Spleen (tissue), 13 donors: ENCODE data around the gene MFN2. TPM values are rescaled to one million over a fixed set of nuclear protein-coding genes. Genes with fewer than 3 reads are reported as not detected.

Experiments used
- DNase-seq: peaks from one replicate; pipeline ENCODE4 v3.0.0-alpha.2; 2020
- H3K27ac ChIP-seq, 8 donors: fragments of 200-600 bp; sonication (generic) in 7 of 8; 1 replicate in 4 of 8; 2 replicates in 4 of 8; pipeline versions ENCODE4 v1.5.0 to v1.8.0; 2016 to 2021; ENCODE audit warnings: inconsistent platforms in 4 of 8, mild to moderate bottlenecking in 4 of 8, moderate library complexity in 1 of 8
- H3K27me3 ChIP-seq, 7 donors: fragments of 200-600 bp; sonication (generic) in 6 of 7; replicated peaks in 1 of 7; 1 replicate in 4 of 7; 2 replicates in 3 of 7; pipeline versions ENCODE4 v1.5.0 to v1.8.0; 2016 to 2021; ENCODE audit warnings: inconsistent platforms in 3 of 7, mild to moderate bottlenecking in 1 of 7
- H3K36me3 ChIP-seq, 6 donors: fragments of 200-600 bp; sonication (generic) in 5 of 6; 1 replicate in 4 of 6; 2 replicates in 2 of 6; pipeline versions ENCODE4 v1.5.0 to v1.8.0; 2016 to 2021; ENCODE audit warnings: inconsistent platforms in 2 of 6
- H3K4me1 ChIP-seq, 6 donors: fragments of 200-600 bp; sonication (generic) in 5 of 6; 1 replicate in 3 of 6; 2 replicates in 3 of 6; pipeline versions ENCODE4 v1.5.0 to v1.8.0; 2016 to 2021; ENCODE audit warnings: inconsistent platforms in 3 of 6
- H3K4me3 ChIP-seq, 8 donors: fragments of 200-600 bp; sonication (generic) in 7 of 8; 1 replicate in 4 of 8; 2 replicates in 4 of 8; pipeline versions ENCODE4 v1.5.0 to v1.8.0; 2016 to 2021; ENCODE audit warnings: inconsistent platforms in 4 of 8, mild to moderate bottlenecking in 4 of 8, moderate library complexity in 2 of 8
- H3K9me3 ChIP-seq, 8 donors: fragments of 200-600 bp; sonication (generic) in 7 of 8; 1 replicate in 4 of 8; 2 replicates in 4 of 8; pipeline versions ENCODE4 v1.5.0 to v1.8.0; 2016 to 2021; ENCODE audit warnings: inconsistent platforms in 4 of 8
- POLR2A ChIP-seq, 3 donors: fragments of 450-650 bp; IDR thresholded peaks; one replicate each; pipeline ENCODE4 v1.5.1; 2017; ENCODE audit warnings: antibody characterized with exemption in 3 of 3, mild to moderate bottlenecking in 1 of 3
- POLR2AphosphoS5 ChIP-seq, 3 donors: sonication (generic); formaldehyde crosslinking; IDR thresholded peaks; one replicate each; pipeline ENCODE4 v1.5.1; 2017; ENCODE audit warnings: antibody characterized with exemption in 3 of 3
- WGBS, 5 donors: extraction: QIAGEN DNeasy Blood & Tissue Kit in 3 of 5; methylation state at CpG; one replicate each; pipeline versions ENCODE4 v1.1.5 to v1.1.7; 2013 to 2018; 5-methylcytosine and 5-hydroxymethylcytosine counted together
- intact Hi-C: fragments of 100-400 bp; cut with DNase I; formaldehyde crosslinking; loops from one replicate; pipeline ENCODE4 v1.15.0; 2023; ENCODE audit warnings: low total_unique reads
- long read RNA-seq, 2 donors: transcript quantifications; one replicate each; lab custom pipeline, GENCODE V29; 2026
- polyA plus RNA-seq, 3 donors: library from polyadenylated mRNA; stranded (reverse); fragments of 200-250 nt; gene quantifications; one replicate each; pipeline ENCODE4 v1.2.1, GENCODE V29; 2013
- total RNA-seq, 7 donors: library from RNA; depleted of rRNA in 3 of 7; stranded (reverse); fragments of >200 nt in 3 of 7; fragmentation: NEBNext Ultra II Directional in 4 of 7; extraction: Animal tissue kit (Norgen Biotek cat#: 25700) in 4 of 7; gene quantifications; one replicate each; pipeline versions ENCODE4 v1.1.0 to v1.2.1, GENCODE V29; 2016 to 2021
- TF ChIP-seq, protein P1 (sequence below), 11 experiments: fragments of 200-600 bp in 7 of 11; fragments of 450-650 bp in 4 of 11; sonication (generic) in 4 of 11; IDR thresholded peaks in 8 of 11; conservative IDR thresholded peaks in 3 of 11; 1 replicate in 7 of 11; 2 replicates in 4 of 11; pipeline versions ENCODE4 v1.4.0 to v1.8.0; 2016 to 2021; ENCODE audit warnings: antibody characterized with exemption in 11 of 11, inconsistent platforms in 4 of 11, mild to moderate bottlenecking in 1 of 11
- donor health status: healthy with polysubstance abuse.
- donor health status: DM: no; HTN: no; CAD: no; lungs with moderate emphysema.
- donor health status: DM: no; HTN: no; CAD: no.
- donor health status: Bipolar disorder and iron deficiency.
- donor health status: healthy.
- donor health status: DM: no; HTN: no; CAD: no.
- donor health status: DM: yes; HTN: yes; CAD: no.

MFN2 gene
- total RNA-seq, result 10 to 100 TPM; 47.3 to 69.6 (median 62.9) TPM
- 10 to 100 TPM; 14.8 to 28.1 (median 16.2) TPM for polyA plus RNA-seq
- long read RNA-seq, donor 1, result 0 reads
- long read RNA-seq, donor 2, full-length matches to known transcripts, result 4 of 4 reads
- long read RNA-seq, donor 2, partial matches to known transcripts, result 0 of 4 reads
- long read RNA-seq, donor 2, other reads (novel, unspliced or antisense), result 0 of 4 reads

DNA sequence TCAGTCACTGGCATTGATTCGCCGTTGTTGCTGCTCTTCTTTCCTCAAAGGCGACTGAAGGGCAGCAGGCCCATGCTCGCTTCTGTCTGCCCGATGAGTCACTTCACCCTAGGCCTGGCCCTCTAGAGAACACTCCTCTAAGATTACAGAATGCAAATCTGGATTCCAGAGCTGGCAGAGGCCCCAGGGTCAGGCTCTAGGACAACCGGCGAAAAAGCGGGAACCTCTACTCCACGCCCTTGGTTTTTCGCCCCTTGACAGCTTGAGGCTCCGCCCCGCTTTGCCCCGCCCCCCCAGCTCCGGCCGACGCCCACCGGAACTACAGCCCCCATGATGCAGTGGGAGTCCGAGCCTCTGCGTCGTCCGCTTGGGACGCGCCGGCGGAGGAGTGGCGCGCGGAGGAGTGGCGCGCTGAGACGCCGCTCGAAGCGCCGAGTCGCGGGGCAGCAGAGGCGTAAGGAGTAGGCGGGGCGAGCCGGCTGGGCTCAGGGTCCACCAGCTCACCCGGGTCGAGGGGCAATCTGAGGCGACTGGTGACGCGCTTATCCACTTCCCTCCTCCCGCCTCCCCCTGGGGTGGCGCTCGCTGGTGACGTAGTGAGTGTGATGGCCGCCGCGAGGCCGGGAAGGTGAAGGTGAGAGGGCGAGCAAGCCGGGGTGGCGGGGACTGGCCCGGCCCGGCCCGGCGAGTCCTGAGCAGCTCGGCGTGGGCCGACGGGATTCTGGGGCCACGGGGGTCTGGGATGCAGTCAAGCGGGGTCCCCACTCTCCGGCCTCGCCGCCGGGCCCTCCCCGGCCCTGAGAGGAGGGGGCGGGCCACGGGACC, at the start of gene MFN2:
MFN2 (plus strand) TSS at position 594 of the 825 bp plus-strand sequence. CDS start 8,725 bp downstream, outside the sequence.
- DNase-seq, result peak; percentile 98
- Histone ChIP-seq H3K36me3 (peaks cover 0 to 50% (median 30%) of the 10 kb centered on the region in 6 donors), H3K27ac (peak within 1 kb of the TSS; percentile 79 to 99 (median 96)), H3K4me3 (peak within 1 kb of the TSS; percentile 36 to 99 (median 84)), H3K4me1 (peaks cover 24 to 73% (median 57%) of the 10 kb centered on the region in 6 donors), H3K9me3 (no peaks in the 10 kb centered on the region), H3K27me3 (no peaks in the 10 kb centered on the region)
- 1 to 3% (median 1%) methylated on average over 47 to 74 of the region's 74 CpGs for WGBS, 5 donors
- intact Hi-C loops, result no loop called here
- TF ChIP-seq POLR2A (IDR thresholded peaks at IDR 0.05) (peak in 1 of 3 donors; percentile 31), POLR2AphosphoS5 (IDR thresholded peaks at IDR 0.05) (peak; percentile 90 to 96 (median 93))
- TF ChIP-seq, protein P1, sequence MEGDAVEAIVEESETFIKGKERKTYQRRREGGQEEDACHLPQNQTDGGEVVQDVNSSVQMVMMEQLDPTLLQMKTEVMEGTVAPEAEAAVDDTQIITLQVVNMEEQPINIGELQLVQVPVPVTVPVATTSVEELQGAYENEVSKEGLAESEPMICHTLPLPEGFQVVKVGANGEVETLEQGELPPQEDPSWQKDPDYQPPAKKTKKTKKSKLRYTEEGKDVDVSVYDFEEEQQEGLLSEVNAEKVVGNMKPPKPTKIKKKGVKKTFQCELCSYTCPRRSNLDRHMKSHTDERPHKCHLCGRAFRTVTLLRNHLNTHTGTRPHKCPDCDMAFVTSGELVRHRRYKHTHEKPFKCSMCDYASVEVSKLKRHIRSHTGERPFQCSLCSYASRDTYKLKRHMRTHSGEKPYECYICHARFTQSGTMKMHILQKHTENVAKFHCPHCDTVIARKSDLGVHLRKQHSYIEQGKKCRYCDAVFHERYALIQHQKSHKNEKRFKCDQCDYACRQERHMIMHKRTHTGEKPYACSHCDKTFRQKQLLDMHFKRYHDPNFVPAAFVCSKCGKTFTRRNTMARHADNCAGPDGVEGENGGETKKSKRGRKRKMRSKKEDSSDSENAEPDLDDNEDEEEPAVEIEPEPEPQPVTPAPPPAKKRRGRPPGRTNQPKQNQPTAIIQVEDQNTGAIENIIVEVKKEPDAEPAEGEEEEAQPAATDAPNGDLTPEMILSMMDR (IDR thresholded peaks at IDR 0.05 in 8 of 11, conservative IDR thresholded peaks at IDR 0.05 in 3 of 11), result peak in 5 of 11 experiments; percentile 5 to 37 (median 18)

DNA sequence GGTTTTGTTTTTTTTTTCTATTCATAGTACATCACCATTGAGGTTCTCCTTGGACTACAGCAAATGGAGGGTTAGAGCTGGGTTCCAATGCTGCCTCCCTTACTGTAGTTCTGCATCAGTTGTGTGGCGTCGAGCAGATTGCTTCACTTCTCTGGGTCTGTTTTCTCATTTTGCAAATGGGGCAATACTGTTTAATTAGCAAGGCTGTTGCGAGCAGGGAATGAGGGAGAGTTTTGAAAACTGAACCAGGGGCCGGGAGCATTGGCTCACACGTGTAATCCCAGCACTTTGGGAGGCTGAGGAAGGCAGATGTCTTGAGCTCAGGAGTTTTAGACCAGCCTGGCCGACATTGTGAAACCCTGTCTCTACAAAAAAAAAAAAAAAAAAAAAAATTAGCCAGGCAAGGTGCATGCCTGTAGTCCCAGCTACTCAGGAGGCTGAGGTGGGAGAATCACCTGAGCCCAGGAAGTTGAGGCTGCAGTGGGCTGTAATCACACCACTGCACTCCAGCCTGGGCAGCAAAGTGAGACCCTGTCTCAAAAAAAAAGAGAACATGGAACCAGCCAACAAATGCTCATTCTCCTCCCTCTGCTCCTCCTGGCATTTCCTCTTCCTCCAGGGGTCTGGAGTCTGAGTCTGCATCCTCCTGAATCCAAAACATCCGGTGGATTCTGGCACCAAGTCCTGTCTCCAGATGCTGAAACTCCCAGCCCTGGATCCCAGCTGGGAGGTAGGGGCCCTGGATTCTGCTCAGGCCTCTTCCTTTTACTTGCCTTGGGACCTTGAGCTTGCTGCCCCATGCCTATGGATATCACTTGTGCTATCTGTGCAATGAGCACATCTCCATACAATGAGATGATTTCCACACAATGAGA, 49.4 kb upstream of the MFN2 start:
- Histone ChIP-seq H3K27ac (peak overlapping the region in 7 of 8 donors; percentile 4 to 66 (median 27)), H3K4me3 (no peak overlapping the region), H3K36me3 (no peaks in the 10 kb centered on the region), H3K9me3 (no peaks in the 10 kb centered on the region), H3K4me1 (peaks cover 5 to 58% (median 46%) of the 10 kb centered on the region in 6 donors), H3K27me3 (no peaks in the 10 kb centered on the region)
- DNase-seq, result no peak
- intact Hi-C loops, result no loop called here
- 44 to 71% (median 53%) methylated on average over 7 of the region's 7 CpGs for WGBS, 5 donors
- no peak for TF ChIP-seq POLR2AphosphoS5 (IDR thresholded peaks at IDR 0.05)
- TF ChIP-seq, protein P1 (IDR thresholded peaks at IDR 0.05 in 8 of 11, conservative IDR thresholded peaks at IDR 0.05 in 3 of 11), result no peak
- TF ChIP-seq POLR2A (IDR thresholded peaks at IDR 0.05), result no peak

DNA sequence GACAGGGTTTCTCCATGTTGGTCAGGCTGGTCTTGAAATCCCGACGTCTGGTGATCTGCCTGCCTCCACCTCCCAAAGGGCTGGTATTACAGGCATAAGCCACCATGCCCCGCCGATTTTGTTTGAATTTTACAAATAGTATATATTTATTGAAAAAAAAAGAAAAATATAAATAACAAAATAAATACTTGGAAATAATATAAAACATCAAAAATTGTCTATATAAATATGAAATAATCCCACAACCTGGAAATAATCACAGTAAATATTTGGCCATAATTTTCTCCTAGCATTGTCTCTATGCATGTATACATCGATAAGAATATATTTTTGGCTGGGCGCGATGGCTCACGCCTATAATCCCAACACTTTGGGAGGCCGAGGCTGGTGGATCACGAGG, 48.4 kb upstream of the MFN2 start:
- H3K4me1 ChIP-seq, result peaks cover 0 to 61% (median 43%) of the 10 kb centered on the region in 6 donors
- no peaks in the 10 kb centered on the region for H3K36me3 ChIP-seq
- intact Hi-C loops, result no loop called here
- TF ChIP-seq POLR2A (IDR thresholded peaks at IDR 0.05) (no peak), POLR2AphosphoS5 (IDR thresholded peaks at IDR 0.05) (no peak)
- TF ChIP-seq, protein P1 (IDR thresholded peaks at IDR 0.05 in 8 of 11, conservative IDR thresholded peaks at IDR 0.05 in 3 of 11), result no peak
- 89 to 95% (median 91%) methylated on average over 10 of the region's 10 CpGs for WGBS, 5 donors
- DNase-seq, result no peak
- H3K27ac ChIP-seq, result no peak overlapping the region
- no peak overlapping the region for H3K4me3 ChIP-seq
- H3K9me3 ChIP-seq, result no peaks in the 10 kb centered on the region
- no peaks in the 10 kb centered on the region for H3K27me3 ChIP-seq
